Esophagus squamous epithelium (tissue), 5 donors: Measurements from ENCODE around the gene NGFR. TPM values are rescaled to one million over a fixed set of nuclear protein-coding genes. Genes with fewer than 3 reads are reported as not detected.

Experiments
- DNase-seq: peaks from one replicate; lab custom pipeline; 2025; lab: John Stamatoyannopoulos, UW
- H3K27ac ChIP-seq, 4 donors: fragments of 200-600 bp; sonication (generic); one replicate each; pipeline ENCODE4 v1.5.1; 2016 to 2019; ENCODE audit warnings: mild to moderate bottlenecking in 1 of 4
- H3K27me3 ChIP-seq, 4 donors: fragments of 200-600 bp; sonication (generic); 1 replicate in 3 of 4; 2 replicates in 1 of 4; pipeline versions ENCODE4 v1.5.1 to v1.6.0; 2017 to 2021; ENCODE audit warnings: antibody characterized with exemption in 1 of 4
- H3K36me3 ChIP-seq, 3 donors: fragments of 200-600 bp; sonication (generic); one replicate each; pipeline ENCODE4 v1.5.1; 2016 to 2019
- H3K4me1 ChIP-seq, 3 donors: fragments of 200-600 bp; sonication (generic); one replicate each; pipeline ENCODE4 v1.5.1; 2017 to 2019
- H3K4me3 ChIP-seq, 4 donors: fragments of 200-600 bp; sonication (generic); 1 replicate in 3 of 4; 2 replicates in 1 of 4; pipeline ENCODE4 v1.5.1; 2016 to 2019; ENCODE audit warnings: mild to moderate bottlenecking in 2 of 4, moderate library complexity in 1 of 4
- H3K9me3 ChIP-seq, 3 donors: fragments of 200-600 bp; sonication (generic); one replicate each; pipeline ENCODE4 v1.5.1; 2016 to 2019
- POLR2A ChIP-seq, 4 donors: fragments of 450-650 bp; IDR thresholded peaks; one replicate each; pipeline ENCODE4 v1.6.1; 2017; ENCODE audit warnings: antibody characterized with exemption in 4 of 4, mild to moderate bottlenecking in 4 of 4, moderate library complexity in 3 of 4
- WGBS, 2 donors: methylation state at CpG; one replicate each; pipeline ENCODE4 v1.1.5; 2018; 5-methylcytosine and 5-hydroxymethylcytosine counted together
- intact Hi-C: fragments of 100-400 bp; cut with DNase I; formaldehyde crosslinking; loops from one replicate; pipeline ENCODE4 v1.15.0; 2022
- total RNA-seq, 4 donors: library from RNA; depleted of rRNA; stranded (reverse); fragments of >200 nt; gene quantifications; one replicate each; pipeline ENCODE4 v1.1.0, GENCODE V29; 2016
- TF ChIP-seq, protein P1 (sequence below), 6 experiments: fragments of 450-650 bp in 4 of 6; fragments of 200-600 bp in 2 of 6; sonication (generic) in 2 of 6; IDR thresholded peaks; one replicate each; pipeline ENCODE4 v1.5.1; 2016 to 2019; ENCODE audit warnings: antibody characterized with exemption in 6 of 6, mild to moderate bottlenecking in 4 of 6, moderate library complexity in 4 of 6
- donor health status: DM: yes; HTN: yes; CAD: no.

Gene NGFR
- total RNA-seq, 4 donors from 2014 or later, result 1.6 to 9.6 (median 4.9) TPM

DNA sequence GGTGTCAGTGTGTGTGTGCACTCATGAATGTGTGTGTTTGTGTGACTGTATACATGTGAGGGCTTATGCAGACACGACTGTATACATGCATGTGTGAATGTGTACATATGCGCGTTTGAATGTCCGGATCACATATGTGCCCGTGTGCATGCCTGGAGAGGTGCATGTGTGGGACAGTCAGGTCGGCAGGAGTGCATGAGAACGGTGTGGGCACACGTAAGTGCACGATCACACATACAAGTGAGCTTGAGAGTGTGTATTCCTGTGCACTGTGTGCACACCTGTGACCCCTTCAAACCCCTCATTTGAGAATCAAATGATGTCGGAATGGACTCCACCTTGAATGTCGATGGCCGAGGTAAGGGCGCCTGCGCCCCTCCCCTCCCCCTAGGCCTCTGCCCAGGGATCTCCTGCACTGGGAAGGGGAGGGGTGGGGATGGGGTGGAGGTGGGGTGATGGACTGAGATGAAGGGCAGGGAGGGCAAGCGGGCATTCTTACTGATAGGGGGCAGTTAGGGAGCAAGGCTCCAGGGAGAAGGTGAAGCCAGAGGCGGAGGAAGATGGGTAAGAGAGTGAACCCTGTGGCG lies 601 bp upstream of the NGFR start:
- no peak overlapping the region for H3K27ac ChIP-seq
- DNase-seq, result no peak
- intact Hi-C loops, result no loop called here
- H3K4me1 ChIP-seq, result peaks cover 30 to 39% (median 30%) of the 10 kb centered on the region in 3 donors
- 45 to 47% methylated on average over 16 of the region's 17 CpGs for WGBS, 2 donors
- H3K36me3 ChIP-seq, result no peaks in the 10 kb centered on the region
- no peaks in the 10 kb centered on the region for H3K9me3 ChIP-seq
- peaks cover 4 to 79% (median 17%) of the 10 kb centered on the region in 4 donors for H3K27me3 ChIP-seq
- peak overlapping the region; percentile 32 to 70 (median 44) for H3K4me3 ChIP-seq
- TF ChIP-seq, protein P1, sequence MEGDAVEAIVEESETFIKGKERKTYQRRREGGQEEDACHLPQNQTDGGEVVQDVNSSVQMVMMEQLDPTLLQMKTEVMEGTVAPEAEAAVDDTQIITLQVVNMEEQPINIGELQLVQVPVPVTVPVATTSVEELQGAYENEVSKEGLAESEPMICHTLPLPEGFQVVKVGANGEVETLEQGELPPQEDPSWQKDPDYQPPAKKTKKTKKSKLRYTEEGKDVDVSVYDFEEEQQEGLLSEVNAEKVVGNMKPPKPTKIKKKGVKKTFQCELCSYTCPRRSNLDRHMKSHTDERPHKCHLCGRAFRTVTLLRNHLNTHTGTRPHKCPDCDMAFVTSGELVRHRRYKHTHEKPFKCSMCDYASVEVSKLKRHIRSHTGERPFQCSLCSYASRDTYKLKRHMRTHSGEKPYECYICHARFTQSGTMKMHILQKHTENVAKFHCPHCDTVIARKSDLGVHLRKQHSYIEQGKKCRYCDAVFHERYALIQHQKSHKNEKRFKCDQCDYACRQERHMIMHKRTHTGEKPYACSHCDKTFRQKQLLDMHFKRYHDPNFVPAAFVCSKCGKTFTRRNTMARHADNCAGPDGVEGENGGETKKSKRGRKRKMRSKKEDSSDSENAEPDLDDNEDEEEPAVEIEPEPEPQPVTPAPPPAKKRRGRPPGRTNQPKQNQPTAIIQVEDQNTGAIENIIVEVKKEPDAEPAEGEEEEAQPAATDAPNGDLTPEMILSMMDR (IDR thresholded peaks at IDR 0.05), result no peak
- TF ChIP-seq POLR2A (IDR thresholded peaks at IDR 0.05), result no peak

DNA sequence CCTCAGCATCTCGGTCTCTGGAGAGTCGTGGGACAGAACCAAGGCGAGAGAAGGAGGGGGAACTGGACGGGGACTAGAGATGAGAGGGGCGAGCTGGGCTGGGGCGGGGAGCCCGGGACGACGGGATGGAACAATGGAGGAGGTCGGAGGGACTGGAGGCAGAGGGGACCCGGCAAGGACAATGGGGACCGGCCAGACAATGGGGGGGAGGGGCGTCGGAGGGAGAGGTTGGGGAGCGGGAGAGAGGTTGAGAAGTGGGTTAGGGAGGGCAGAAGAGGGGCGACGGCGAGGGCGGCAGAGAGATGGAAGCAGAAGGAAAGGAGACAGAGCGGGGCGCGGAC lies 719 bp downstream of the NGFR start:
- Histone ChIP-seq H3K36me3 (no peaks in the 10 kb centered on the region), H3K4me3 (peak overlapping the region; percentile 32 to 70 (median 44)), H3K27ac (peak overlapping the region in 1 of 4 donors; percentile 27), H3K4me1 (peaks cover 30 to 42% (median 30%) of the 10 kb centered on the region in 3 donors), H3K27me3 (peaks cover 4 to 79% (median 20%) of the 10 kb centered on the region in 4 donors), H3K9me3 (no peaks in the 10 kb centered on the region)
- intact Hi-C loops, result loop anchor here (5.0 kb wide), 1 partner anchor 51 kb away; no protein-coding TSS in a partner anchor
- TF ChIP-seq, protein P1 (IDR thresholded peaks at IDR 0.05), result no peak
- TF ChIP-seq POLR2A (IDR thresholded peaks at IDR 0.05), result no peak
- 2 to 4% methylated on average over 21 to 22 of the region's 22 CpGs for WGBS, 2 donors
- DNase-seq, result no peak

DNA sequence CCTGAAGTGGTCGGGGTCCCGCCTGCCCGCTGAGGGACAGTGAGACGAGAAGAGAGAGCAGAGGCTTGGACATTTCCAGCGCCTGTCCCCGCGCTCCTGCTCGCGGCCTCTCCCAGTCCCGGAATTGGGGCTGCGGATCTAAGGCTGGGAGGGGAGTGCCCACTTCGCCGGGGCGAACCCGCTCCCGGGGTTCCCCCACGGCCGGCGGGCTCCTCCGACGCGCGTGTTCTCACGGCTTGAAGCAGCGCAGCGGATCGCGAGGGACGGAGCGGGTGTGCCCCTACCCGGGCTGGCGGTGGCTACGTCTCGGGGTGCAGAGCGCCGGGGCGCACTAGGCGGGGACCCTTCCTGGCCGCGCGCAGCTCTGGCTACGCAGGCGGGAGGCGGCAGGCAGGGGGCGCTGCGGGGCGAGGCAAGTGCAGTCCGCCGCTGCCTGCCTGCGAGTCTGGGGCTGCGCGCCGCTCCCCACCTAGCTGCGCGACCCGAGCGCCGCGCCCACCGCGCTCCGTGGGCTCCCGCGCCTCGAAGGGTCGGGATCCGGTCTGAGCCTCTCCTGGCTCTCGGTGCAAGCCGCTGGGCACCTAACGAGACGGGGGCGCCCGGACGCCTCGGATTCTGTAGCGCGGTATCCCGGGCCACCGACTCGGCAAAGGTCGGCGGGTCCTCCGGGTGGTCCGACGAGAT lies 1.2 kb downstream of the NGFR start:
- Histone ChIP-seq H3K4me1 (peaks cover 30 to 47% (median 30%) of the 10 kb centered on the region in 3 donors), H3K4me3 (peak overlapping the region; percentile 32 to 70 (median 44)), H3K27me3 (peaks cover 4 to 79% (median 20%) of the 10 kb centered on the region in 4 donors), H3K9me3 (no peaks in the 10 kb centered on the region), H3K27ac (peak overlapping the region in 2 of 4 donors; percentile 14 to 46), H3K36me3 (no peaks in the 10 kb centered on the region)
- 2 to 8% methylated on average over 4 to 26 of the region's 85 CpGs for WGBS, 2 donors
- no peak for DNase-seq
- TF ChIP-seq POLR2A (IDR thresholded peaks at IDR 0.05), result no peak
- TF ChIP-seq, protein P1 (IDR thresholded peaks at IDR 0.05), result peak; percentile 72 to 93 (median 88)
- intact Hi-C loops, result loop anchor here (5.0 kb wide), 1 partner anchor 51 kb away; no protein-coding TSS in a partner anchor

DNA sequence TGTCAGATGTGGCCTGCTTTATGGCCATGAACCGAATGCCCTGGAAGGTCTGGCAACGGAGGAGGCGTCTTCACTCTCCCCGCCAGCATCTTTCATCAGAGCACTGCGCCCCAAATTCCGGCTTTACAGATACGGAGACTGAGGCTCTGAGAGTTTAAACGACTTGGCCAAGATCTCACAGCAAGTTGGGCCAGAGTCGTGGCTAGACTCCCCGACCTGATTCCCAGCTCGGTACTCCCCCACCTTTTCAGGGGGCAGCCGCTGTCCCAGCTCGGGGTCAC lies 1.7 kb downstream of the NGFR start:
- H3K9me3 ChIP-seq, result no peaks in the 10 kb centered on the region
- TF ChIP-seq, protein P1 (IDR thresholded peaks at IDR 0.05), result no peak
- no peak for TF ChIP-seq POLR2A (IDR thresholded peaks at IDR 0.05)
- peak overlapping the region in 3 of 4 donors; percentile 14 to 46 (median 15) for H3K27ac ChIP-seq
- intact Hi-C loops, result loop anchor here (5.0 kb wide), 1 partner anchor 50 kb away; no protein-coding TSS in a partner anchor
- H3K36me3 ChIP-seq, result no peaks in the 10 kb centered on the region
- peak overlapping the region; percentile 32 to 70 (median 44) for H3K4me3 ChIP-seq
- H3K27me3 ChIP-seq, result peaks cover 4 to 81% (median 20%) of the 10 kb centered on the region in 4 donors
- H3K4me1 ChIP-seq, result peaks cover 30 to 52% (median 32%) of the 10 kb centered on the region in 3 donors
- DNase-seq, result no peak
- WGBS, 2 donors, result no CpG with 5 or more reads among the region's 13 CpGs
